Upper lobe of left lung (tissue), 6 donors: ENCODE results near the gene ATG7. TPM values are rescaled to one million over a fixed set of nuclear protein-coding genes. Genes with fewer than 3 reads are reported as not detected.
A peak's percentile ranks its signal among the peaks of the same experiment; 100 is the strongest.

Experiments used
- ATAC-seq, 2 donors: fragments of 200-7000 bp; cut with Tn5 transposase; one replicate each; pipeline ENCODE4 v1.9.1; 2022; ENCODE audit warnings: mild to moderate bottlenecking in 2 of 2, moderate library complexity in 2 of 2; ENCODE audit not compliant: low FRiP score in 2 of 2
- DNase-seq, 2 donors: peaks; one replicate each; pipeline ENCODE4 v3.0.0-alpha.2; 2019 to 2020
- H3K27ac ChIP-seq, 4 donors: fragments of 200-600 bp; sonication (generic); one replicate each; pipeline ENCODE4 v1.5.1; 2016 to 2019
- H3K27me3 ChIP-seq, 4 donors: fragments of 200-600 bp; sonication (generic); one replicate each; pipeline ENCODE4 v1.5.1; 2017 to 2019
- H3K36me3 ChIP-seq, 4 donors: fragments of 200-600 bp; sonication (generic); one replicate each; pipeline ENCODE4 v1.5.1; 2016 to 2019
- H3K4me1 ChIP-seq, 4 donors: fragments of 200-600 bp; sonication (generic); one replicate each; pipeline ENCODE4 v1.5.1; 2018 to 2019
- H3K4me3 ChIP-seq, 4 donors: fragments of 200-600 bp; sonication (generic); one replicate each; pipeline ENCODE4 v1.5.1; 2017 to 2019; ENCODE audit warnings: mild to moderate bottlenecking in 2 of 4, moderate library complexity in 1 of 4
- H3K9me3 ChIP-seq, 4 donors: fragments of 200-600 bp; sonication (generic); one replicate each; pipeline ENCODE4 v1.5.1; 2018 to 2019
- EP300 ChIP-seq, 4 donors: sonication (generic); formaldehyde crosslinking; IDR thresholded peaks; one replicate each; pipeline ENCODE4 v1.5.1; 2017; ENCODE audit warnings: antibody characterized with exemption in 4 of 4, control low read depth in 2 of 4
- POLR2A ChIP-seq, 4 donors: fragments of 450-650 bp; IDR thresholded peaks; one replicate each; pipeline ENCODE4 v1.5.1; 2016 to 2017; ENCODE audit warnings: antibody characterized with exemption in 4 of 4, mild to moderate bottlenecking in 2 of 4
- POLR2AphosphoS5 ChIP-seq, 2 donors: sonication (generic); formaldehyde crosslinking; IDR thresholded peaks; one replicate each; pipeline ENCODE4 v1.5.1; 2017; ENCODE audit warnings: antibody characterized with exemption in 2 of 2
- WGBS, 2 donors: methylation state at CpG; one replicate each; pipeline ENCODE4 v1.1.5; 2017 to 2018; 5-methylcytosine and 5-hydroxymethylcytosine counted together
- total RNA-seq, 6 donors: library from RNA; depleted of rRNA in 4 of 6; stranded (reverse); fragments of >200 nt in 4 of 6; gene quantifications; one replicate each; pipeline versions ENCODE4 v1.1.0 to v1.2.1, GENCODE V29; 2016 to 2021
- TF ChIP-seq, protein P1 (sequence below), 6 experiments: fragments of 450-650 bp in 4 of 6; fragments of 200-600 bp in 2 of 6; sonication (generic) in 2 of 6; IDR thresholded peaks; one replicate each; pipeline ENCODE4 v1.5.1; 2016 to 2019; ENCODE audit warnings: antibody characterized with exemption in 6 of 6
- donor health status: DM: no; HTN: no; CAD: no; lungs with moderate emphysema.
- donor health status: DM: no; HTN: yes; CAD: no; lungs with severe emphysema.

ATG7 gene
- total RNA-seq, 6 donors from 2014 or later, result 52.4 to 195 (median 74.1) TPM

DNA sequence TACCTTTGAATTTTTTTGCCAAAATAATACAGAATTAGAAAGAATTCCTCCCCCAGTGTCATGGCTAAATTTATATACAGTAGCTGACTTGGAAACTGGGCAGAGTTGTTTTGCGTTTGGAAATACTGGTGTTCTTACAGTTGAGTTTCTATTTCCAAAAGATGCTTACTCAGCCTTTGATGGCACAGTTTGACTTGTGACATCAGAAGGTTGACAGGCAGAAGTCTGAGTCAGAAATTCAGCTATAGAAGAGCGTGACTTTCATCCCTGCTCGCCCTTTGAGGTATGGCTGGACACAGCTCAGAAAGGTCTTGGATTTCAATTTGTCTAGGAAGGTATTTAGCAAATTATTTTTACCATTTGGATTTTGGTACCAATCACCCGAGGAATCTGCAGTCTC, 195.7 kb downstream of the ATG7 start:
- H3K36me3 ChIP-seq, result peaks cover 0 to 10% (median 2%) of the 10 kb centered on the region in 4 donors
- TF ChIP-seq, protein P1, sequence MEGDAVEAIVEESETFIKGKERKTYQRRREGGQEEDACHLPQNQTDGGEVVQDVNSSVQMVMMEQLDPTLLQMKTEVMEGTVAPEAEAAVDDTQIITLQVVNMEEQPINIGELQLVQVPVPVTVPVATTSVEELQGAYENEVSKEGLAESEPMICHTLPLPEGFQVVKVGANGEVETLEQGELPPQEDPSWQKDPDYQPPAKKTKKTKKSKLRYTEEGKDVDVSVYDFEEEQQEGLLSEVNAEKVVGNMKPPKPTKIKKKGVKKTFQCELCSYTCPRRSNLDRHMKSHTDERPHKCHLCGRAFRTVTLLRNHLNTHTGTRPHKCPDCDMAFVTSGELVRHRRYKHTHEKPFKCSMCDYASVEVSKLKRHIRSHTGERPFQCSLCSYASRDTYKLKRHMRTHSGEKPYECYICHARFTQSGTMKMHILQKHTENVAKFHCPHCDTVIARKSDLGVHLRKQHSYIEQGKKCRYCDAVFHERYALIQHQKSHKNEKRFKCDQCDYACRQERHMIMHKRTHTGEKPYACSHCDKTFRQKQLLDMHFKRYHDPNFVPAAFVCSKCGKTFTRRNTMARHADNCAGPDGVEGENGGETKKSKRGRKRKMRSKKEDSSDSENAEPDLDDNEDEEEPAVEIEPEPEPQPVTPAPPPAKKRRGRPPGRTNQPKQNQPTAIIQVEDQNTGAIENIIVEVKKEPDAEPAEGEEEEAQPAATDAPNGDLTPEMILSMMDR (IDR thresholded peaks at IDR 0.05), result no peak
- no peak for TF ChIP-seq POLR2A (IDR thresholded peaks at IDR 0.05)
- no peak for TF ChIP-seq POLR2AphosphoS5 (IDR thresholded peaks at IDR 0.05)
- no peak for TF ChIP-seq EP300 (IDR thresholded peaks at IDR 0.05)
- no peaks in the 10 kb centered on the region for H3K9me3 ChIP-seq
- no peak overlapping the region for H3K27ac ChIP-seq
- H3K4me3 ChIP-seq, result no peak overlapping the region
- H3K4me1 ChIP-seq, result peaks cover 0 to 2% (median 0%) of the 10 kb centered on the region in 4 donors
- ATAC-seq (no peak), DNase-seq (no peak)
- 93 to 96% methylated on average over 4 of the region's 4 CpGs for WGBS, 2 donors
- H3K27me3 ChIP-seq, result no peaks in the 10 kb centered on the region

DNA sequence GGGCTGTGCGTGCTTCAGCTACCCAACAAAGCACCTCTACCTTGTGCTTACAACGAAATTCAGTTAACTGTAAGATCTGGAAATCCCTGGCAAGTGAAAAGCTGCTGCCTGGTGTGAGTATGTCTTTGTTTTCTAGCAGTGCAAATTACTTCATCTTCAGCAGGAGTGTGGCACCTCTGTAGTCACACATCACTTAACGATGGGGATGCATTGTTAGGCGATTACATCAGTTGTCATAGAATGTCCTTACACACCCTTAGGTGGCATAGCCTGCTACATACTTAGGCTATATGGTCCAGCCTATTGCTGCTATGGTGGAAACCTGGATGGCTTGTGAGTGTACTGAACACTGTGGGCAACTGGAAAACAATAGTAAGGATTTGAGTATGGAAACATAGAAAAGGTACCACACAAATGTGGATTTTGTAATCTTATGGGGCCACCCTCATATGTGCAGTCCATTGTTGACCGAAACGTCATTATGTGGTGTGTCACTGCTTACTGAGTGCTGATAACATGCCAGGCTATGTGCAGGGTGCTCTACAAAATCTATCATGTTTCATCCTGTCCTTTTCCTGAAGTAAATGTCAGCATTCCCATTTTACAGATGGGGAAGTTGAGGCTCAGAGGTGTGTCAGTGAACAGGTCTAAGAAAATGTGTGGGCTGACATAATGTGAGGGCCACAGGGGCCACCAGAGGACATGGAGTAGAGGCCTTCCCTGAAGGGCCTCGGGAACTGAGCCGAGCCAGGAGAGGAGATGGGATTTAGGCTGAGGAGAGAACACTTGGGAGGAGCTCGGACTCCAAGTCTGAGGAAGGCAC, 198.0 kb downstream of the ATG7 start:
- TF ChIP-seq POLR2AphosphoS5 (IDR thresholded peaks at IDR 0.05), result no peak
- H3K27ac ChIP-seq, result no peak overlapping the region
- no peaks in the 10 kb centered on the region for H3K27me3 ChIP-seq
- ATAC-seq, result no peak
- H3K4me3 ChIP-seq, result no peak overlapping the region
- H3K9me3 ChIP-seq, result no peaks in the 10 kb centered on the region
- peaks cover 0 to 2% (median 0%) of the 10 kb centered on the region in 4 donors for H3K4me1 ChIP-seq
- 87 to 94% methylated on average over 9 of the region's 9 CpGs for WGBS, 2 donors
- peaks cover 0 to 10% (median 2%) of the 10 kb centered on the region in 4 donors for H3K36me3 ChIP-seq
- DNase-seq, result no peak

DNA sequence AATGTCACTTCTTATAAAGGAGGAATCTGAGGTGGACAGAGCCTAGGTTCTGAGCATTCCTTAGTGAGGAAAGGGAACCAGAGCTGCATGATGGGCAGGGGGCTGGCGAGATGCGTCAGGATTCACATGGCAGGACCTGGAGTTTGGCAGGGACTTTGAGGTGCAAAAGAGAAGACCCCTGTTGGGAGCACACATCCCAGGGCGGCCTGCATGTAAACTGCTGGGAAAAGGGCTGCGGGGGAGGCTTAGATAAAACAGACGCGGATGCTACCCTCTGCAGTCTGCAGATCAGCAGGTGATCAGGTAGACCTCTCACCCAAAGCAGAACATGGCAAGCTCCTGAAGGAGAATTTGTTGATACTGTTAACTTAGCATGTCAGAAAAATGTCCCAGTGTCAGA, 203.1 kb downstream of the ATG7 start:
- TF ChIP-seq POLR2A (IDR thresholded peaks at IDR 0.05) (no peak), EP300 (IDR thresholded peaks at IDR 0.05) (no peak), POLR2AphosphoS5 (IDR thresholded peaks at IDR 0.05) (no peak)
- TF ChIP-seq, protein P1 (IDR thresholded peaks at IDR 0.05), result no peak
- DNase-seq, result no peak
- no peak overlapping the region for H3K27ac ChIP-seq
- H3K9me3 ChIP-seq, result no peaks in the 10 kb centered on the region
- H3K4me1 ChIP-seq, result peaks cover 3 to 16% (median 15%) of the 10 kb centered on the region in 4 donors
- no peaks in the 10 kb centered on the region for H3K36me3 ChIP-seq
- 95 to 99% methylated on average over 6 of the region's 6 CpGs for WGBS, 2 donors
- no peak overlapping the region for H3K4me3 ChIP-seq
- H3K27me3 ChIP-seq, result no peaks in the 10 kb centered on the region
- no peak for ATAC-seq

DNA sequence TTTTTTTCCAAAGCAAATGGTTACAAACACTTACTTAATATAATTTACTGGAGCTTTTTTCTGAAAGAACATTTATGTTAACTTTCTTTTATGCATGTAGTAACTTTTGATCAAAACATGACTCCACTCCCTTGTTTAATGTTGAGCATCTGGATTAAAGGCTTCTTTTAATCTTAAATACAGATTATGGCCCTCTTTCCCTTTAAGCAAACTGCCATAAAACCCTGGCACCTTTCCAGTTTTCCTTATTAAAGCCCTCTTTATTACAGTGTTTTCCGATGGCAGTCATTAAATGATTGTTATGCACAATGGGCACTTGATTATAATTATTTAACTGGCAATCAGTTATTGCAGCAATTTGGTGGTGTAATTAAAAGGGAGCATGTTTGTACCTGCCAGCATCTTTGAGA, 204.5 kb downstream of the ATG7 start:
- Histone ChIP-seq H3K36me3 (no peaks in the 10 kb centered on the region), H3K4me3 (no peak overlapping the region), H3K27me3 (no peaks in the 10 kb centered on the region), H3K4me1 (peaks cover 13 to 28% (median 24%) of the 10 kb centered on the region in 4 donors), H3K27ac (peak overlapping the region in 1 of 4 donors; percentile 63), H3K9me3 (no peaks in the 10 kb centered on the region)
- DNase-seq (no peak), ATAC-seq (no peak)
- WGBS, 2 donors, result 28 to 39% methylated on average over 1 of the region's 1 CpG
- TF ChIP-seq, protein P1 (IDR thresholded peaks at IDR 0.05), result no peak
- TF ChIP-seq POLR2A (IDR thresholded peaks at IDR 0.05) (no peak), POLR2AphosphoS5 (IDR thresholded peaks at IDR 0.05) (no peak), EP300 (IDR thresholded peaks at IDR 0.05) (no peak)

DNA sequence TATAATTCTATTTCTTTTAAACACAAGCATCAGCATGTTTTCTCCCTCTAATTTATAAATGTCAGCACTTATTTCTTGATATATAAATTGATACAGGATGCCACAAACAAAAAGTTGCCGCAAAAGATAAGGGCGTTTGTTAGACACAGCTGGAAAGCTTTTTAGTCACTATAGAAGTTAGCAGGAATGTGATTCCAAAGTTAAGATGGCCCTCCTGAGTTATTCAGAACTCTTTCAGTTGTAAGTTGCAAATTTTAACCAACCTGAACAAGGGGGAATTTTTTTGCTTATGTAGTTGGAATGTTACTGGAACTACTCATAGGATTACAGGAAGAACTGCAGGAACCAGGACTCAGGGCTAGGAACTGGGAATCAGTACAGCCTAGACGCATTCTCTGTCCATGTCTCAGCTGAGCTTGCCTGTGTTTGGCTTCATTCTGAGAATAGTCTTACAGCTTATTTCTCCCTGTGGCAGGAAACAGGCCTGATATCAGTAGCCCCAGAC, 205.3 kb downstream of the ATG7 start:
- Histone ChIP-seq H3K27me3 (no peaks in the 10 kb centered on the region), H3K4me1 (peaks cover 18 to 34% (median 25%) of the 10 kb centered on the region in 4 donors), H3K4me3 (no peak overlapping the region), H3K36me3 (no peaks in the 10 kb centered on the region), H3K9me3 (no peaks in the 10 kb centered on the region), H3K27ac (peak overlapping the region; percentile 33 to 63 (median 47))
- 66% methylated on average over 3 of the region's 3 CpGs for WGBS, 2 donors
- TF ChIP-seq EP300 (IDR thresholded peaks at IDR 0.05) (no peak), POLR2AphosphoS5 (IDR thresholded peaks at IDR 0.05) (no peak), POLR2A (IDR thresholded peaks at IDR 0.05) (no peak)
- TF ChIP-seq, protein P1 (IDR thresholded peaks at IDR 0.05), result no peak
- ATAC-seq (peak; percentile 61 to 69), DNase-seq (no peak)
